K562 (cell line): ENCODE results near the gene NCAM2. TPM values are rescaled to one million over a fixed set of nuclear protein-coding genes. Genes with fewer than 3 reads are reported as not detected.

Experiments
- ARID2 ChIP-seq: fragments of 450-650 bp; IDR thresholded peaks from 2 replicates; pipeline ENCODE4 v1.6.1; 2017; ENCODE audit warnings: antibody characterized with exemption, mild to moderate bottlenecking
- ARID3B ChIP-seq: fragments of 250-450 bp; sonication (Bioruptor Pico); IDR thresholded peaks from 2 replicates; pipeline ENCODE4 v1.4.0; 2020; ENCODE audit warnings: borderline replicate concordance
- ASH1L ChIP-seq: fragments of 450-650 bp; IDR thresholded peaks from 2 replicates; pipeline ENCODE4 v1.6.1; 2018; ENCODE audit warnings: borderline replicate concordance, mild to moderate bottlenecking, low read depth; ENCODE audit not compliant: partially characterized antibody
- BHLHE40 ChIP-seq: IDR thresholded peaks from 2 replicates; pipeline ENCODE4 v1.6.1; 2011; ENCODE audit warnings: low read length, improper control_type of control experiment
- CC2D1A ChIP-seq: fragments of 450-650 bp; IDR thresholded peaks from 2 replicates; pipeline ENCODE4 v1.6.1; 2017; ENCODE audit warnings: mild to moderate bottlenecking
- CREM ChIP-seq: IDR thresholded peaks from 2 replicates; pipeline ENCODE4 v1.6.1; 2014; ENCODE audit warnings: antibody characterized with exemption, low read depth
- ELF1 ChIP-seq: fragments of 200-800 bp; sonication (Bioruptor generic); IDR thresholded peaks from 2 replicates; pipeline ENCODE4 v1.6.1; 2016; ENCODE audit warnings: missing genetic modification characterization, missing compliant biosample characterization
- EP300 ChIP-seq: IDR thresholded peaks from 2 replicates; pipeline ENCODE4 v1.6.1; 2012; ENCODE audit warnings: low read length, improper control_type of control experiment
- HDAC8 ChIP-seq: fragments of 450-650 bp; IDR thresholded peaks from 2 replicates; pipeline ENCODE4 v1.6.1; 2016; ENCODE audit warnings: mild to moderate bottlenecking, missing genetic modification characterization, moderate library complexity, missing compliant biosample characterization
- HDGF ChIP-seq: fragments of 450-650 bp; IDR thresholded peaks from 2 replicates; pipeline ENCODE4 v1.6.1; 2016
- LCOR ChIP-seq: sonication (generic); formaldehyde crosslinking; IDR thresholded peaks from 2 replicates; pipeline ENCODE4 v1.8.0; 2022; ENCODE audit warnings: mild to moderate bottlenecking, missing genetic modification reagents
- NFIC ChIP-seq: fragments of 450-650 bp; IDR thresholded peaks from 2 replicates; pipeline ENCODE4 v1.6.1; 2017; ENCODE audit warnings: mild to moderate bottlenecking, inconsistent platforms
- PHF21A ChIP-seq: fragments of 450-650 bp; IDR thresholded peaks from 2 replicates; pipeline ENCODE4 v1.6.1; 2017; ENCODE audit warnings: low read depth, borderline replicate concordance
- PTTG1 ChIP-seq: fragments of 450-650 bp; IDR thresholded peaks from 2 replicates; pipeline ENCODE4 v1.6.1; 2016; ENCODE audit warnings: low read depth, mild to moderate bottlenecking, missing genetic modification characterization, missing compliant biosample characterization
- RBM22 ChIP-seq: fragments of 200-400 bp; formaldehyde crosslinking; IDR thresholded peaks from 2 replicates; pipeline ENCODE4 v1.6.1; 2018; ENCODE audit warnings: low read length, low read depth; ENCODE audit not compliant: poor library complexity, severe bottlenecking
- RNF2 ChIP-seq: sonication (generic); IDR thresholded peaks from 2 replicates; pipeline ENCODE4 v1.6.1; 2016
- SMAD4 ChIP-seq: fragments of 250-450 bp; sonication (Bioruptor Pico); conservative IDR thresholded peaks from 2 replicates; pipeline ENCODE4 v1.8.0; 2021; ENCODE audit warnings: inconsistent platforms, mild to moderate bottlenecking, moderate library complexity
- SNRNP70 ChIP-seq: fragments of 200-400 bp; formaldehyde crosslinking; optimal IDR thresholded peaks from 2 replicates; pipeline ENCODE3; 2017; ENCODE audit warnings: low read depth, low read length
- ZC3H4 ChIP-seq: sonication (generic); formaldehyde crosslinking; IDR thresholded peaks from 2 replicates; pipeline ENCODE4 v1.9.0; 2021; ENCODE audit warnings: missing genetic modification reagents, borderline replicate concordance
- ZNF407 ChIP-seq: fragments of 450-650 bp; IDR thresholded peaks from 2 replicates; pipeline ENCODE4 v1.6.1; 2016; ENCODE audit warnings: low read depth
- ZNF717 ChIP-seq: fragments of 250-450 bp; sonication (Bioruptor Pico); IDR thresholded peaks from 2 replicates; pipeline ENCODE4 v1.5.0; 2021
- ZNF766 ChIP-seq: fragments of 200-800 bp; sonication (Bioruptor generic); conservative IDR thresholded peaks from 2 replicates; pipeline ENCODE4 v1.6.1; 2016; ENCODE audit warnings: missing genetic modification characterization, missing compliant biosample characterization
- ZZZ3 ChIP-seq: fragments of 450-650 bp; IDR thresholded peaks from 2 replicates; pipeline ENCODE4 v1.6.1; 2016; ENCODE audit warnings: antibody characterized with exemption, mild to moderate bottlenecking, moderate library complexity
- polyA plus RNA-seq, 8 experiments: library from polyadenylated mRNA; depleted of rRNA in 4 of 8; stranded (reverse) in 5 of 8; unstranded in 3 of 8; fragments of >200 nt; fragmentation: Nextera tagmentation in 2 of 8; fragmentation: Illumina TruSeq in 1 of 8; extraction: Ambion mirVana in 2 of 8; extraction: Trizol in 1 of 8; gene quantifications; 2 replicates each; pipeline versions ENCODE4 v1.2.1 to v1.2.3, GENCODE V29; 2011 to 2014; ENCODE audit warnings: inconsistent platforms in 1 of 8, missing spikeins in 1 of 8
- total RNA-seq, 7 experiments: library from RNA; depleted of rRNA in 6 of 7; stranded (reverse); fragments of >200 nt in 6 of 7; fragmentation: Illumina TruSeq in 2 of 7; extraction: Trizol in 2 of 7; gene quantifications; 2 replicates each; pipeline versions ENCODE4 v1.2.1 to v1.2.3, GENCODE V29; 2011 to 2021; ENCODE audit warnings: low replicate concordance in 1 of 7

NCAM2 gene
- total and polyA plus RNA-seq, 9 of the 15 experiments (the other 6 are each of a cell fraction or from before 2014, with no cell fraction given) = 14.0 to 58.2 (median 27.8) TPM

- TF ChIP-seq ZNF407 (no peak), PTTG1 (tag) (no peak), SMAD4 (CRISPR knock-in tag) (no peak), ZZZ3 (no peak), ARID3B (CRISPR knock-in tag) (no peak), ARID2 (peak; percentile 44; the same call in 1 of the 2 replicates), ELF1 (no peak), HDAC8 (no peak), RNF2 (no peak), LCOR (CRISPR knock-in tag) (no peak), CC2D1A (peak; percentile 73; the same call in 1 of the 2 replicates), HDGF (no peak), ZNF766 (CRISPR knock-in tag) (no peak), EP300 (no peak), ZC3H4 (CRISPR knock-in tag) (no peak), ASH1L (no peak), NFIC (no peak), ZNF717 (CRISPR knock-in tag) (no peak), CREM (0 out of 2 replicates have a peak, but pooled peaks have one; percentile 6), RBM22 (no peak), BHLHE40 (no peak), PHF21A (no peak), SNRNP70 (no peak)
Observed at GRCh38 chr21:21003701-21004100, 5.5 kb downstream of the NCAM2 start (continued).
